ENCODE measurements around the gene PDZD2.

The PDZD2 gene

GRCh38 chr5:31626156-31626555, 12.8 kb upstream of the PDZD2 start:
- Histone ChIP-seq H3K4me3 (ENCODE audit: low read depth, low read length) (no peak overlapping the region), H3K23ac (ENCODE audit: low read length) (no peak overlapping the region), H4K12ac (ENCODE audit: low read depth, low read length) (no peak overlapping the region), H2BK12ac (ENCODE audit: low read length) (no peak overlapping the region), H2BK120ac (ENCODE audit: insufficient read depth, low read length, poor library complexity) (no peak overlapping the region), H3K4me1 (ENCODE audit: control insufficient read depth in 1 of 2, insufficient read depth in 2 of 2, low read length in 2 of 2) (peaks cover 0 to 2% of the 10 kb centered on the region in 2 experiments), H3K9me3 (ENCODE audit: insufficient read depth, low read depth, low read length) (no peaks in the 10 kb centered on the region), H3K4ac (ENCODE audit: low read depth, low read length) (no peak overlapping the region), H4K8ac (ENCODE audit: low read depth, low read length) (no peak overlapping the region), H3K4me2 (ENCODE audit: low read length) (no peak overlapping the region), H3K79me2 (ENCODE audit: control insufficient read depth, insufficient read depth, low read length, poor library complexity) (no peaks in the 10 kb centered on the region), H3K14ac (ENCODE audit: low read length) (no peak overlapping the region), H3K18ac (ENCODE audit: low read length) (no peak overlapping the region), H3K9ac (ENCODE audit: low read length) (no peak overlapping the region), H3K27ac (ENCODE audit: low read depth, low read length) (no peak overlapping the region), H2BK5ac (ENCODE audit: low read depth, low read length, poor library complexity) (no peak overlapping the region), H4K91ac (ENCODE audit: low read depth, low read length) (no peak overlapping the region), H2AFZ (ENCODE audit: insufficient read depth, low read length, poor library complexity) (no peak overlapping the region), H3K27me3 (ENCODE audit: insufficient read depth, low read length) (no peaks in the 10 kb centered on the region), H2AK5ac (ENCODE audit: low read length) (no peak overlapping the region), H3K79me1 (ENCODE audit: low read length) (no peaks in the 10 kb centered on the region), H3K36me3 (ENCODE audit: control insufficient read depth in 1 of 2, insufficient read depth in 2 of 2, low read length in 2 of 2) (no peaks in the 10 kb centered on the region)
- WGBS (ENCODE audit: extremely low coverage, insufficient coverage, insufficient read length), result no CpG with 5 or more reads among the region's 3 CpGs
- DNase-seq, result no peak

- Histone ChIP-seq H3K36me3 (ENCODE audit: control insufficient read depth in 1 of 2, insufficient read depth in 2 of 2, low read length in 2 of 2) (no peaks in the 10 kb centered on the region), H2BK120ac (ENCODE audit: insufficient read depth, low read length, poor library complexity) (no peak overlapping the region), H4K91ac (ENCODE audit: low read depth, low read length) (no peak overlapping the region), H3K18ac (ENCODE audit: low read length) (no peak overlapping the region), H3K27ac (ENCODE audit: low read depth, low read length) (no peak overlapping the region), H2AFZ (ENCODE audit: insufficient read depth, low read length, poor library complexity) (no peak overlapping the region), H2BK5ac (ENCODE audit: low read depth, low read length, poor library complexity) (no peak overlapping the region), H3K4me3 (ENCODE audit: low read depth, low read length) (no peak overlapping the region), H3K9ac (ENCODE audit: low read length) (no peak overlapping the region), H2AK5ac (ENCODE audit: low read length) (no peak overlapping the region), H3K79me1 (ENCODE audit: low read length) (no peaks in the 10 kb centered on the region), H3K9me3 (ENCODE audit: insufficient read depth, low read depth, low read length) (no peaks in the 10 kb centered on the region), H3K23ac (ENCODE audit: low read length) (no peak overlapping the region), H4K12ac (ENCODE audit: low read depth, low read length) (no peak overlapping the region), H4K8ac (ENCODE audit: low read depth, low read length) (no peak overlapping the region), H3K79me2 (ENCODE audit: control insufficient read depth, insufficient read depth, low read length, poor library complexity) (no peaks in the 10 kb centered on the region), H3K4me1 (ENCODE audit: control insufficient read depth in 1 of 2, insufficient read depth in 2 of 2, low read length in 2 of 2) (peaks cover 0 to 2% of the 10 kb centered on the region in 2 experiments), H3K14ac (ENCODE audit: low read length) (no peak overlapping the region), H3K4ac (ENCODE audit: low read depth, low read length) (no peak overlapping the region), H2BK12ac (ENCODE audit: low read length) (no peak overlapping the region), H3K4me2 (ENCODE audit: low read length) (no peak overlapping the region), H3K27me3 (ENCODE audit: insufficient read depth, low read length) (no peaks in the 10 kb centered on the region)
- DNase-seq, result no peak
- WGBS (ENCODE audit: extremely low coverage, insufficient coverage, insufficient read length), result no CpG with 5 or more reads among the region's 11 CpGs
Observed at GRCh38 chr5:31626604-31627234, 12.2 kb upstream of the PDZD2 start.

GRCh38 chr5:31630931-31631330, 8.0 kb upstream of the PDZD2 start:
- no peaks in the 10 kb centered on the region for H3K27me3 ChIP-seq (ENCODE audit: insufficient read depth, low read length)
- no peaks in the 10 kb centered on the region for H3K79me1 ChIP-seq (ENCODE audit: low read length)
- H2BK12ac ChIP-seq (ENCODE audit: low read length), result no peak overlapping the region
- H3K27ac ChIP-seq (ENCODE audit: low read depth, low read length), result no peak overlapping the region
- H2BK5ac ChIP-seq (ENCODE audit: low read depth, low read length, poor library complexity), result no peak overlapping the region
- no peaks in the 10 kb centered on the region for H3K36me3 ChIP-seq (ENCODE audit: control insufficient read depth in 1 of 2, insufficient read depth in 2 of 2, low read length in 2 of 2)
- H3K4me3 ChIP-seq (ENCODE audit: low read depth, low read length), result no peak overlapping the region
- H3K18ac ChIP-seq (ENCODE audit: low read length), result no peak overlapping the region
- H2AK5ac ChIP-seq (ENCODE audit: low read length), result no peak overlapping the region
- peaks cover 0 to 2% of the 10 kb centered on the region in 2 experiments for H3K4me1 ChIP-seq (ENCODE audit: control insufficient read depth in 1 of 2, insufficient read depth in 2 of 2, low read length in 2 of 2)
- no peak overlapping the region for H3K23ac ChIP-seq (ENCODE audit: low read length)
- no peaks in the 10 kb centered on the region for H3K9me3 ChIP-seq (ENCODE audit: insufficient read depth, low read depth, low read length)
- no peak overlapping the region for H4K12ac ChIP-seq (ENCODE audit: low read depth, low read length)
- WGBS (ENCODE audit: extremely low coverage, insufficient coverage, insufficient read length), result no CpG with 5 or more reads among the region's 7 CpGs
- DNase-seq, result no peak
- no peak overlapping the region for H2AFZ ChIP-seq (ENCODE audit: insufficient read depth, low read length, poor library complexity)
- no peaks in the 10 kb centered on the region for H3K79me2 ChIP-seq (ENCODE audit: control insufficient read depth, insufficient read depth, low read length, poor library complexity)
- no peak overlapping the region for H3K14ac ChIP-seq (ENCODE audit: low read length)
- H3K4me2 ChIP-seq (ENCODE audit: low read length), result no peak overlapping the region
- no peak overlapping the region for H2BK120ac ChIP-seq (ENCODE audit: insufficient read depth, low read length, poor library complexity)
- no peak overlapping the region for H3K4ac ChIP-seq (ENCODE audit: low read depth, low read length)
- no peak overlapping the region for H4K91ac ChIP-seq (ENCODE audit: low read depth, low read length)
- H3K9ac ChIP-seq (ENCODE audit: low read length), result no peak overlapping the region
- no peak overlapping the region for H4K8ac ChIP-seq (ENCODE audit: low read depth, low read length)

- H3K9ac ChIP-seq (ENCODE audit: low read length), result no peak overlapping the region
- no peak overlapping the region for H3K4ac ChIP-seq (ENCODE audit: low read depth, low read length)
- no peaks in the 10 kb centered on the region for H3K9me3 ChIP-seq (ENCODE audit: insufficient read depth, low read depth, low read length)
- H3K4me1 ChIP-seq (ENCODE audit: control insufficient read depth in 1 of 2, insufficient read depth in 2 of 2, low read length in 2 of 2), result peaks cover 0 to 2% of the 10 kb centered on the region in 2 experiments
- H3K27ac ChIP-seq (ENCODE audit: low read depth, low read length), result no peak overlapping the region
- no peak overlapping the region for H2BK120ac ChIP-seq (ENCODE audit: insufficient read depth, low read length, poor library complexity)
- no peaks in the 10 kb centered on the region for H3K79me1 ChIP-seq (ENCODE audit: low read length)
- DNase-seq, result no peak
- H3K4me2 ChIP-seq (ENCODE audit: low read length), result no peak overlapping the region
- no CpG with 5 or more reads among the region's 1 CpG for WGBS (ENCODE audit: extremely low coverage, insufficient coverage, insufficient read length)
- H2BK5ac ChIP-seq (ENCODE audit: low read depth, low read length, poor library complexity), result no peak overlapping the region
- H3K14ac ChIP-seq (ENCODE audit: low read length), result no peak overlapping the region
- H2AK5ac ChIP-seq (ENCODE audit: low read length), result no peak overlapping the region
- H4K8ac ChIP-seq (ENCODE audit: low read depth, low read length), result no peak overlapping the region
- no peak overlapping the region for H3K23ac ChIP-seq (ENCODE audit: low read length)
- H3K79me2 ChIP-seq (ENCODE audit: control insufficient read depth, insufficient read depth, low read length, poor library complexity), result no peaks in the 10 kb centered on the region
- no peak overlapping the region for H2BK12ac ChIP-seq (ENCODE audit: low read length)
- H2AFZ ChIP-seq (ENCODE audit: insufficient read depth, low read length, poor library complexity), result no peak overlapping the region
- H3K18ac ChIP-seq (ENCODE audit: low read length), result no peak overlapping the region
- H3K4me3 ChIP-seq (ENCODE audit: low read depth, low read length), result no peak overlapping the region
- H3K27me3 ChIP-seq (ENCODE audit: insufficient read depth, low read length), result no peaks in the 10 kb centered on the region
- no peak overlapping the region for H4K12ac ChIP-seq (ENCODE audit: low read depth, low read length)
- no peaks in the 10 kb centered on the region for H3K36me3 ChIP-seq (ENCODE audit: control insufficient read depth in 1 of 2, insufficient read depth in 2 of 2, low read length in 2 of 2)
- no peak overlapping the region for H4K91ac ChIP-seq (ENCODE audit: low read depth, low read length)
Observed at GRCh38 chr5:31632460-31632859, 6.5 kb upstream of the PDZD2 start.
